GM18858 (cell line): ENCODE results near the gene MAGEB4.
"Not testable (repeated sequence)": the region's sequence is repeated elsewhere in the genome, so short reads cannot be mapped to it uniquely, and the experiment has no call there.

Experiments used
- ATAC-seq: cut with Tn5 transposase; IDR thresholded peaks from one replicate; pipeline ENCODE4 v1.9.1; 2021; ENCODE audit not compliant: unreplicated experiment

The MAGEB4 gene, protein sequence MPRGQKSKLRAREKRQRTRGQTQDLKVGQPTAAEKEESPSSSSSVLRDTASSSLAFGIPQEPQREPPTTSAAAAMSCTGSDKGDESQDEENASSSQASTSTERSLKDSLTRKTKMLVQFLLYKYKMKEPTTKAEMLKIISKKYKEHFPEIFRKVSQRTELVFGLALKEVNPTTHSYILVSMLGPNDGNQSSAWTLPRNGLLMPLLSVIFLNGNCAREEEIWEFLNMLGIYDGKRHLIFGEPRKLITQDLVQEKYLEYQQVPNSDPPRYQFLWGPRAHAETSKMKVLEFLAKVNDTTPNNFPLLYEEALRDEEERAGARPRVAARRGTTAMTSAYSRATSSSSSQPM

DNA sequence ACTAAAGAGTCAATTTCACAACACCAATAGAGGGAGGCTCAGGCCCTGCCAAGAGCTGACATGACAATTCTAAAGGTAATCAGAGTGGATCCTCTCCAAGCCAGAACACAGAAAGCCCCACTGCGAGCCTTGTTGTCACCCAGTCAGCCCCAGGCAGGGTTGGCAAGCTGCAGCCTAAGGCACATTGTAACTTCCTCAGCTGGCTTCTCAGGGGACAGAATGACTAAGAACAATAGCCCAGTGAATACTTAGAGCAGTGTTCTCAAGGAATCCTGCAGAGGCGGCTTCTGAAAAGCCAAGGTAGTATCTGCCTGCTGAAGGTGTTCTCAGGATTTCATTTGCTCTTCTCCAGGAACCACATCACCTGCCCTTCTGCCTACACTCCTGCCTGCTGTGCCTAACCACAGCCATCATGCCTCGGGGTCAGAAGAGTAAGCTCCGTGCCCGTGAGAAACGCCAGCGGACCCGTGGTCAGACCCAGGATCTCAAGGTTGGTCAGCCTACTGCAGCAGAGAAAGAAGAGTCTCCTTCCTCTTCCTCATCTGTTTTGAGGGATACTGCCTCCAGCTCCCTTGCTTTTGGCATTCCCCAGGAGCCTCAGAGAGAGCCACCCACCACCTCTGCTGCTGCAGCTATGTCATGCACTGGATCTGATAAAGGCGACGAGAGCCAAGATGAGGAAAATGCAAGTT is at the start of gene MAGEB4:
Gene MAGEB4 (plus strand): TSS at position 277 of the 692 bp plus-strand sequence. CDS start 136 bp downstream, at position 413.
- no peak for ATAC-seq

DNA sequence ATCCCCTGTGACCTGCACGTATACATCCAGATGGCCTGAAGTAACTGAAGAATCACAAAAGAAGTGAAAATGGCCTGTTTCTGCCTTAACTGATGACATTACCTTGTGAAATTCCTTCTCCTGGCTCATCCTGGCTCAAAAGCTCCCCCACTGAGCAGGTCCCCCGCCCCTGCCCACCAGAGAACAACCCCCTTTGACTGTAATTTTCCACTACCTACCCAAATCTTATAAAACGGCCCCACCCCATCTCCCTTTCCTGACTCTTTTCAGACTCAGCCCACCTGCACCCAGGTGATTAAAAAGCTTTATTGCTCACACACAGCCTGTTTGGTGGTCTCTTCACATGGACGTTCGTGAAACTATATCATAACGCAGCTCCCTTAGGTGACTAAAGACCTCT is 47.9 kb upstream of the MAGEB4 start:
- ATAC-seq = not testable (repeated sequence)

DNA sequence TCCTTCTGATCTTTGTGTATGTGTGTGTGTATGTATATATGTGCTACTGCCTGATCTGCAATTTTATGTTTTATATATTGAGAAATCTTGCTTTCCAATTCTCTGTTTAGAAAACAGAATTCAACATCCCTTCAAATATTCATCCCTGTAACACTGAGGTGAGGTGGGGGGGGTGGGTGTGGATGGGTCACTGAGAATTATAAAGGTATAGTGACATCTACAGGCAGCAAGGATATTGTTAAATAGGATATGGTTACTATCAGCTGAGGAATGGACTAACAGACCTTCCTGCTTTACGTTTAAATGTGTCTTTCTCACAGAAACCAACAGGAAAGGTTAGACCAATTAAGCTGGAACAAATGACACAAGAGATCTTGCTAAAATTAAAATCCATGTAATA is 45.5 kb upstream of the MAGEB4 start:
- ATAC-seq = no peak

DNA sequence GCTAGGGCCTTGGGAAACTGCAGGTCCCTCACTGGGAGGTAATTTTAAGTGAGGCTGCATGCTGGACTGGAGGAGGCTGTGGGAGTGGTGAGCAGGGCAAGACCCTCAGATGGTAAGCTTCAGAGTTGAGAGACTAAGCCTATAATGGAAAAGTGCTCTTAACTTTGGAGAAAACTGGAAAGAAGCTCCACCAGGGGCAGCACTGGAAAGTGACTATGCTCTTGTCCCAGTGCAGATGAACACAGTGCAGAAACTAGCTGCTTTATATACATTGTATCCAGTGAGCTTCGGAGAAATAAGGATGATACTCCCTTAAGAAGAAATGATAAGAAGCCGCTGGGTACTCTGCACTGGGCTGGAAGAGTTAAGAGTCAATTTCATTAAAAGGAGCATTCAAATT is 29.6 kb upstream of the MAGEB4 start:
- ATAC-seq = no peak

DNA sequence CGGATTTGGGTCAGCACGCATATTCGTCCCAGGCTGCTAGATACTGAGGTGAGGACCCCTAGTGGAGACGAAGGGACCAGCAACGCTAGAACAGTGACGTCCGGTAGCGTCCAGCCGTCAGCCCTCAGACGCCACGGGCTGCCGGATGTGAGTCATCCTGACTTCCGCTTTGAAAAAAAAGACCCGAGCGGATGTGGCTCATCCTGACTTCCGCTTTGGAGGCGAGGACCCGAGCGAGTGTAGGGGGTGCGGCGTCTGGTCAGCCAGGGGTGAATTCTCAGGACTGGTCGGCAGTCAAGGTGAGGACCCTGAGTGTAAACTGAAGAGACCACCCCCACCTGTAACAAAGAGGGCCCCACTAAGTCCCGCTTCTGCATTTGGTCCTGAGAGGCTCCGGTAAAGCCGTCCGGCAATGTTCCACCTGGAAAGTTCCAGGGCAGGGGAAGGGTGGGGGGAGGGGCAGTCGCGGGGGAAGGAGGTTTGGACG is 26.4 kb upstream of the MAGEB4 start, which contains the start of gene MAGEB2:
Gene MAGEB2 (plus strand): TSS at position 207 of the 487 bp plus-strand sequence. CDS start 3,018 bp downstream, outside the sequence.
- no peak for ATAC-seq

DNA sequence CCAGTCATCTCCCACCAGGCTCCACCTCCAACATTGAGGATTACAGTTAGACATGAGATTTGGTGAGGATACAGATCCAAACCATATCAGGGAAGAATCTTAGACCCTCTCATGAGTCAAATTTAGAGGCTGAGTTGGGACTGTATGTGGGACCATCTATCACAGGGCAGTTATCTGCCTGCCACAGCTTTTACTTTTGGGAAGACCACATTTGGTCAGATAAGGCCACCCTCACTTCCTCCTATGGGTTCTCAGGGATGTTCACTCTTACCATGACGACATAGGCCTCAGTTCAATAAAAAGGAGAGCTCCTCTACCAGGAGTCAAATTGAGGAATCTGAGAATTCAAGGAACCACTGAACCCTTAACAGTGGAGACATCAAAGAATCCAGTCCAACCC is 24.3 kb upstream of the MAGEB4 start:
- ATAC-seq = no peak

DNA sequence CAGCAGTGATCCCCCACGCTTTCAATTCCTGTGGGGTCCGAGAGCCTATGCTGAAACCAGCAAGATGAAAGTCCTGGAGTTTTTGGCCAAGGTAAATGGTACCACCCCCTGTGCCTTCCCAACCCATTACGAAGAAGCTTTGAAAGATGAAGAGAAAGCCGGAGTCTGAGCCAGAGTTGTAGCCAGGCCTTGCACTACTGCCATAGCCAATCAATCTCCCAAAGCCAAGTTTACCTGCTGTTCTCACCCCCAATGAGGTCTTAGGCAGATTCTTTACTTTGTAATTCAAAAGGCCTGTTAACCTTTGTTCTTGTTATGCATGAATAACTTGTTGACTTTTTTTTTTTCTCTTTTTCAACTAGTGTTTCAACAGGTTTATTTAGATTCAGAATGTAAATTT is 22.4 kb upstream of the MAGEB4 start:
- no peak for ATAC-seq

DNA sequence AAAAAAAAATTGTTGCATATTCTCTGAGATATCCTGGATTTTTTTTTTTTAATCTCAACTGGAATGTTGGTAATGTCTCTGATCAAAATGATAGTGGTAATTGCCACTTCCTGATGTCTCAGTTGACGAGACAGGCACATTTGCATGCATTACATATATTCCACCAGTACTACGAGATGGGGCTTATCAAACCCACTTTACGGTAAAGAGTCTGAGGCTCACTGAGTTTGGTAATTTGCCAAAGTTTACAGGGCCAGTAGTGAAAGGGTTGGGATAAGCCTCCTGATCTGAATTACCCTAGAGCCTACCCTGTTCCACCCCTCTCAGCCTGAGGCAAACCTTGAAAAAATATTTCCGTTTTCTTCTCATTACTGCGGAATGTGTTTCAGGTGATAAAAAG is 21.1 kb upstream of the MAGEB4 start:
- no peak for ATAC-seq

DNA sequence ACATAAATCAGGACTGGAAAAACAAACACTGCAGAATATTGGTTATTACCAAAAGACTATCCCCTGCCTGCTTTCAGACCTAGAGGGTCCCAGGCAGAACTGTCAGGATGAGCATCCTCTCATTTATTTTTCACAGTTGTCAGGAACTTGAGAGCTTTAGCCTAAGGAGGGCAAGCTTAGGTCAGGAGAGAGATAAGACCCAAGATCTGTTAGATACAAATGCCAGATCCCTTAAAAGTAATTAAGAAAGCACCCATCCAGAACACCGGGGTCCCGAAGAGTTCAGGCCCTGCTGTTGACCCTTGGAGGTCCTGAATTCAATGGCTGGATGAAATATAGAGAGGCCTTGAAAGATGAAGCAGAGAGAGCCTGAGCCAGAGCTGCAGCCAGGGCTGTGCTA is 17.3 kb upstream of the MAGEB4 start:
- ATAC-seq = no peak

DNA sequence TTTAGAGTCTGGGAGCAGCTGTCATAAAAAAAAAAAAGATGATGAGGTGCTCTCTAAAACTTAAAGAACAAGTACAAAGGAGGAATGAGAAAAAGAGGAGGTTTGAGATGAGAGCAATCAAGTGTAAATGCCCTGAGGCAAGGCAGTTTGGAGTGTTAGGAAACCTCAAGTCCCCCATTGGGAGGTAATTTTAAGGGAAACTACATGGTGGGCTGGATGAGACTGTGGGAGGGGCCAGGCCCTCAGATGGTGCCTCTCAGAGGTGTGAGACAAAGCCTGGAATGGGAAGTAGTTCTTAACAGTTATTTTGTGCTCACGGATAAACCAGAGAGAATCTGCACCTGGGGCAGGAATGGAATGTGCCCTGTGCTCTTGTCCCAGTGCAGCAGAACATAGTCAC is 13.3 kb upstream of the MAGEB4 start:
- no peak for ATAC-seq

DNA sequence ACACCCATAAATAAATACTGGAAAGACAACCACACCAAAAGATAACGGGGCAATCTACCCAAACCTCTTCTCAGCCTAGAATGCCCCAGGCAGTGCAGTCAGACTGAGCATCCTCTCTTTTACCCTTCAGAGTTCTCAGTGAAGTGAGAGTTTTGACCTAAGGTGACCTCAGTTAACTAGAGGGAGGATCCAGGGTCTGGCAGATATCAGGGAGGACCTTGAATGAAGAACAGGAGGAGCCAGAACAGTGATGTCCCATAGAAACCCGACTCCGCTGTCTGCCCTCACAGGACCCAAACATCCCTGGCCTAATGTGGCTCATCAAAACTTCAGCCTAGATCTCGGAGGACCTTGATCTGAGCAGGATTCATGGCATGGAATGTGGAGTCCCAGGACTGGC is 11.4 kb upstream of the MAGEB4 start, which contains the start of gene MAGEB3:
Gene MAGEB3 (plus strand): TSS at position 263 of the 400 bp plus-strand sequence. CDS start 5,268 bp downstream, outside the sequence.
- ATAC-seq = no peak

DNA sequence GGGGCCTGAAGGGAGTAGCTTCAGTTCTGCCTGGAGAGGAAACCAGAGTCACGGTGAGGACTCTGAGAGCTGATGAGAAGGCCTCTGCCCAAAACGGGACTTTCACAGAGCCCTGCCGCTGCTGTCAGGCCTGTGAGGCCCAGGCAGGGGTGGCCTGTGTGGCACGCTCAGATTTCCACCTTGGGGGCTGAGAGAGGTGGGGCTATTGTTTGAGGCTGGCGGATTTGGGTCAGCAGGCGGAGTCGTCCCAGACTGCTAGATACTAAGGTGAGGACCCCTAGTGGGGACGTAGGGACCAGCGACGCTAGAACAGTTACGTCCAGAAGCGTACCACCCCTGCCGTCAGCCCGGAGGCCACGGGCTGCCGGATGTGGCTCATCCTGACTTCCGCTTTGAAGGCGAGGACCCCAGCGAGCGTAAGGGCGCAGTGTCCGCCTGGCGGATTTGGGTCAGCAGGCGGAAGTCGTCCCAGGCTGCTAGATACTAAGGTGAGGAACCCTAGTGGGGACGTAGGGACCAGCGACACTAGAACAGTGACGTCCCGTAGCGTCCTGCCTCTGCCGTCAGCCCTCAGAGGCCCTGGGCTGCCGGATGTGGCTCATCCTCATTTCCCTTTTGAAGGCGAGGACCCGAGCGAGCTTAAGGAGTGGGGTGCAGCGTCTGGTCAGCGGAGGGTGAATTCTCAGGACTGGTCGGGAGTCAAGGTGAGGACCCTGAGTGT is 5.1 kb downstream of the MAGEB4 start, which contains the start of gene MAGEB1:
Gene MAGEB1 (plus strand): TSS at position 378 of the 721 bp plus-strand sequence. CDS start 3,348 bp downstream, outside the sequence.
- no peak for ATAC-seq

DNA sequence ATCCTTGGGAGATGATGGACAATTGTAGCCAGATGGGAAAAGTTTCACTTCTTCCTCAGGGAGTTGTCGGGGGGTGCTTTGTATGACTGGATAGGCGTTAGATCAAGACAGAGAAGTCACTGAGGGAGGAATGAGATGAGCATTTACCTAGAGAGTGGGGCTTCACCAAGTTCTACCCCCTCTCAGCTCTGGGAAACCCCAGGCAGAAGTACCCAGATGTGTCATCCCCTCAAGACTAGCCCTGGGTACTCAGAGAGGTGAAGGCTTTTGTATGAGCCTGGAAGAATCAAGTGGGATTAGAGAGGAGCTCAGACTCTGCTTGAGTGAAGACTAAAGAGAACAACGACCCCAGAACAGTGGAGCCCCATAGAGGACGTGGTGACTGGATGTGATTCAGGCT is 7.1 kb downstream of the MAGEB4 start:
- ATAC-seq = peak; percentile 52

DNA sequence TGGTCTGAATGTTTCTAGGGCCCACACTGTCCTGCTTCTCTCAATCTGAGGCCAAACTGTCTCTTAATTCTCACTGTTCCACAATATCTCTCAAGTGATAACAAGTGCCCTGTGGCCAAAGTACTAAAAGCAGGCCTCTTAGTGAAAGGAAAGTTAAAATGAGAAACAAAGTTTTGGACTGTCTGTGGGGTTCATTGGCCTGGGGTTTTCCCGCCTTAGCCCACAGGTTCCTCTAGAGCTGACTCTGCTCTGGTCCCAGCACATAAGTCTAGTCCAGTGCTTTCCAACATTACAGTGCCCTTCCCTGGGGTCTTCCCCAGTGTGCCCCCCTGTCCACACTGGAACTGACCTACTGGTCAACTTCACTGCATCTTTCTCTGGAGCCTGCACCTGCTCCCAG is 11.5 kb downstream of the MAGEB4 start:
- peak; percentile 49 for ATAC-seq

DNA sequence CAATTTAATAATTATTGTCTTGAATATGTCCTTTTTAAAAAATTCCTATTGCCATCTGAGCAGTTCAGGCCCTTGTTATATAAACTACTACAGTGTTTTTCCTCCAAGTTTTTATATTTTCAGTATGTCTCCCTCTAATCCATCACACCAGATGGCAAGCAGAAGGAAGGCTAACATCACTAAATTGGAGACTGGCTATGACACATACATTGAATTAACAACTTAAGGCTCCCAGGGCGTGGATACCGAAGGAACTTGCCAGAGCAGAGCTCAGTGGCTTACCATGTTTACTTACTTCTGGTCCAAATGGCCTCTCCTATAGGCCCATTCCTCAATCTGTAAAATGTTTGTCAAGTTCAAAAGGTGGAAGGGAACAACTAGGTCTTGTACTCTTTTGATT is 18.1 kb downstream of the MAGEB4 start:
- no peak for ATAC-seq

DNA sequence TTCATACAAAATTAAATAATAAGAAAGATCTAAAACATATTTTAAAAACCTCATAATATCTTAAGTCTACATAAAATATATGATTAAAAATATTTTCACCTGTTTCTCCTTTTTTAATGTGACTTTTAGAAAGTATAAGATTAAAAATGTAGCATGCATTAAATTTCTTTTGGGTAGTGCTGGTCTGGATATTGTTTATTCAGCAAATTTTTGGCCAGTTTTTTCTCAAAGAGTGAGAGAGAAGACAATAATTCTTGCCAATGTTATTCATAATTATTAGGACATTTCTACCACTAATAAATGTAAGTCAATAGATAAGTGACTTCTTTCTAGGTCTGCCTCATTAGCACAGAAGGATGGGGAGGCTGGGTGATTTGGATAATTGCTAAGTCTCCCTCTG is 19.2 kb downstream of the MAGEB4 start:
- no peak for ATAC-seq

DNA sequence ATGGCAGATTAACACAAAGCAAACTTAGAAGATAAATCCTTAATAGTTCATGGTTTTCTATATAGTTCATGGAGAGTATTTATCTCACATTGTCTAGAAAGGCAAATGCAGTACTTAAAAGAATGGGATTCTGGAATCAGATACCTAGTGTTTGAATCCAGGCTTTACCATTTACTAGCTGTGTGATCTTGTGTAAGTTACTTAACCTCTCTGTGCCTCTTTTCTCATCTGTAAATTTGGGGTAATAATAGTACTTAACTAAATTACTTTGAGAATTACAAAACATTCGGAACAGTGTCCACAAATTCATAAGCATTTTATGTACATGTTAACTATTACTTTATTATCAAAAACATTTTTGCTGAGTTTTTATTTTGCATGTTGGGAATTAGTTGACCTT is 21.0 kb downstream of the MAGEB4 start:
- no peak for ATAC-seq

DNA sequence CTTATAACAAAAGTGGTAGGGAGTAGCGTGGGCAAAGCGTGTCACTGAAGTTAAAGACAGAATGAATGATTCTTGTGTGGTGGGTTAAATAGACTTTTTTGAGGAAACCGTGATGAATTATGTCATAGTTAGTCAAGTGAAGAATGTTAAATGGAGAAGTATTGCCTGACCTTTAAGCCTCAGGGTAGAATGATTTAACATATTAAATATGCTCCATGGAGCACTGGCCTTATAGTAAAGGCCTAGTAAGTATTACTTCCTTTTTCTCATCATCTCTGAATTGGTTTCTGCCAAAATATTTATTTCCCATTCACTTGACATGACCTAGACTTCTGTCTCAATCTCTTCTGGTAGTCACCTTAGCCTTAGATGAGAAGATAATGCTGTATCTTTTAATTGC is 28.8 kb downstream of the MAGEB4 start:
- no peak for ATAC-seq

DNA sequence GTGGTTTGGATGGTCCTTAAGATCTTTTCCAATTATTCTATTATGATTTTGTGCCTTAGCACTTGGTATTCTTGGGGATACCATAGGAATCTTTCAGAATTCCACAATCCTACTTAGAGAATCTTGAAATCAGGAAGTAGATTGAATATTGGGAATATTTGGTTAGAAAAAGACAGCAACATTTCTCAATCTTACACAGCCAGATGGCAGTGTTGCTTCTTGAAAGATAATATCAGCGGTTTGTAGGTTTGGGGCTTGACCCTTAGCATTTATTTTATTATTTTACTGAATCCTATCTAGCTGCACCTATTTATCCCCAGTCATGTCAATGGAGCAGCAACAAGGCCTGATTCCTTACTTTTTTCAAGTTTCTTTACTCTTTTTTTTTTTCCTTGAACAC is 33.7 kb downstream of the MAGEB4 start:
- no peak for ATAC-seq

DNA sequence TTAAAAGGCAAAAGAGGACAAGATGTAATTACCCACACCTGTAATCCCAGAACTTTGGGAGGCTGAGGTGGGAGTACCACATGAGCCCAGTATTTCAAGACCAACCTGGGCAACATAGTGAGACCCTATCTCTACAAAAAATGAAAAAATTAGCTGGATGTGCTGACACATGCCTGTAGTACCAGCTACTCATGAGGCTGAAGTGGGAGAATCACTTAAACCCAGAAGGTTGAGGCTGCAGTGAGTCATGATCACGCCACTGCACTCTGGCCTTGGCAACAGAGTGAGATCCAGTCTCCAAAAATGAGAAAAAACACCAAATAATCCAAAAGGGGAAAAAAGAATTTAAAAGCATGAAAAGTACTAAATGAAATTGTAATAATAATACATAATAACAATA is 36.6 kb downstream of the MAGEB4 start:
- no peak for ATAC-seq

DNA sequence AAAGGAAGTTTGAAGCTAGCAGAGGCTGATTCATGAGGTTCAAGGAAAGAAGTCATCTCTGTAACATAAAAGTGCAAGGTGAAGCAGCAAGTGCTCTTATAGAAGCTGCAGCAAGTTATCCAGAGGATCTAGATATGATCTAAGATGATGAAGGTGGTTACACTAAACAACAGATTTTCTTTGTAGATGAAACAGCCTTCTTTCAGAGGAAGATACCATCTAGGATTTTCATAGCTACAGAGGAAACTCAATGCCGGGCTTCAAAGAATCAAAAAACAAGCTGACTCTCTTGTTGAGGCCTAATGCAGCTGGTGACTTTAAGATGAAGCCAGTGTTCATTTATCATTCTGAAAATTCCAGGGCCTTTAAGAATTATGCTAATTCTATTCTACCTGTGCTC is 38.6 kb downstream of the MAGEB4 start:
- ATAC-seq = no peak
